ENCODE results near the gene TDRD7.

DNA sequence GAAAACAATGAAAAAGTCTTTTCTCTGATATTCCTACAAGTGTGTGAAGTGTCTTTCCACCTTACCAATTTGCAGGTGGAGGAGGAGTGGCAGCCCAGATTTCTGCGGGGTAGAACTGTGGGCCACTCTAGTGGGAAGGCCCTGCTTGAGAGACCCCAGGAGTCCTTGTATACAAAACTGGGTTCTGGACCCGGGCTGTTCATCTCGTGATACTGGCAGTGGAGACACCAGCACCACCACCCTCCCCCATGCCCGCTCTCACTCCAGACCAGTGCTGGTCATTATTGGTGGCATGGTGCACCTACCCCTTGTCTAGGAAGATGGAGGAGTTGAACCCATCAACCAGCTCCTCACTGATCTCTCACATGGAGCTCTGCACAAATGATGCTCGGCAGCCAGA is 16.2 kb upstream of the TDRD7 start:
- TF ChIP-seq, protein P1, sequence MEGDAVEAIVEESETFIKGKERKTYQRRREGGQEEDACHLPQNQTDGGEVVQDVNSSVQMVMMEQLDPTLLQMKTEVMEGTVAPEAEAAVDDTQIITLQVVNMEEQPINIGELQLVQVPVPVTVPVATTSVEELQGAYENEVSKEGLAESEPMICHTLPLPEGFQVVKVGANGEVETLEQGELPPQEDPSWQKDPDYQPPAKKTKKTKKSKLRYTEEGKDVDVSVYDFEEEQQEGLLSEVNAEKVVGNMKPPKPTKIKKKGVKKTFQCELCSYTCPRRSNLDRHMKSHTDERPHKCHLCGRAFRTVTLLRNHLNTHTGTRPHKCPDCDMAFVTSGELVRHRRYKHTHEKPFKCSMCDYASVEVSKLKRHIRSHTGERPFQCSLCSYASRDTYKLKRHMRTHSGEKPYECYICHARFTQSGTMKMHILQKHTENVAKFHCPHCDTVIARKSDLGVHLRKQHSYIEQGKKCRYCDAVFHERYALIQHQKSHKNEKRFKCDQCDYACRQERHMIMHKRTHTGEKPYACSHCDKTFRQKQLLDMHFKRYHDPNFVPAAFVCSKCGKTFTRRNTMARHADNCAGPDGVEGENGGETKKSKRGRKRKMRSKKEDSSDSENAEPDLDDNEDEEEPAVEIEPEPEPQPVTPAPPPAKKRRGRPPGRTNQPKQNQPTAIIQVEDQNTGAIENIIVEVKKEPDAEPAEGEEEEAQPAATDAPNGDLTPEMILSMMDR (IDR thresholded peaks at IDR 0.05; ENCODE audit: poor library complexity, severe bottlenecking), result no peak
- TF ChIP-seq POLR2AphosphoS5 (IDR thresholded peaks at IDR 0.05) (no peak), REST (IDR thresholded peaks at IDR 0.05; ENCODE audit: borderline replicate concordance) (no peak), SMC3 (conservative IDR thresholded peaks at IDR 0.05; ENCODE audit: poor library complexity) (no peak), EZH2 (IDR thresholded peaks at IDR 0.05; ENCODE audit: borderline replicate concordance, insufficient read depth, low read length, poor library complexity, severe bottlenecking) (no peak), EP300 (conservative IDR thresholded peaks at IDR 0.05; ENCODE audit: poor library complexity, severe bottlenecking) (no peak), RAD21 (conservative IDR thresholded peaks at IDR 0.05) (no peak), TAF1 (IDR thresholded peaks at IDR 0.05; ENCODE audit: low read depth) (no peak)
